Loucy (cell line): ENCODE measurements around the gene DNAJC24.

Source experiments
- H2AFZ ChIP-seq: fragments of 200-600 bp; sonication (generic); 2 replicates; pipeline ENCODE4 v1.6.0; 2016; ENCODE audit warnings: antibody characterized with exemption, mild to moderate bottlenecking, low read length, moderate library complexity
- H3F3A ChIP-seq: fragments of 200-600 bp; 2 replicates; pipeline ENCODE4 v1.6.0; 2016; ENCODE audit warnings: antibody characterized with exemption, low read depth, mild to moderate bottlenecking
- H3K27me3 ChIP-seq: fragments of 200-600 bp; sonication (generic); 2 replicates; pipeline ENCODE4 v1.6.1; 2014; ENCODE audit warnings: low read length, mild to moderate bottlenecking; ENCODE audit not compliant: insufficient read depth, poor library complexity, severe bottlenecking
- H3K36me3 ChIP-seq: fragments of 200-600 bp; sonication (generic); 2 replicates; pipeline ENCODE4 v1.6.1; 2016; ENCODE audit warnings: low read length; ENCODE audit not compliant: insufficient read depth
- H3K4me1 ChIP-seq: fragments of 200-600 bp; sonication (generic); 2 replicates; pipeline ENCODE4 v1.5.1; 2014; ENCODE audit warnings: low read length, mild to moderate bottlenecking; ENCODE audit not compliant: insufficient read depth, poor library complexity, severe bottlenecking
- H3K4me2 ChIP-seq: fragments of 200-600 bp; sonication (generic); 2 replicates; pipeline ENCODE4 v1.6.0; 2014; ENCODE audit warnings: antibody characterized with exemption, low read length, low read depth, mild to moderate bottlenecking; ENCODE audit not compliant: poor library complexity, severe bottlenecking
- H3K4me3 ChIP-seq: fragments of 200-600 bp; sonication (generic); 2 replicates; pipeline ENCODE4 v1.5.1; 2014; ENCODE audit warnings: low read length, mild to moderate bottlenecking, mixed read lengths; ENCODE audit not compliant: poor library complexity, severe bottlenecking
- H3K79me2 ChIP-seq: fragments of 200-600 bp; sonication (generic); 2 replicates; pipeline ENCODE4 v1.6.1; 2014; ENCODE audit warnings: low read length; ENCODE audit not compliant: insufficient read depth
- H3K9ac ChIP-seq: fragments of 200-600 bp; sonication (generic); 2 replicates; pipeline ENCODE4 v1.6.0; 2014; ENCODE audit warnings: mild to moderate bottlenecking, low read depth, low read length, moderate library complexity; ENCODE audit not compliant: poor library complexity, severe bottlenecking
- H3K9me2 ChIP-seq: fragments of 200-600 bp; sonication (generic); replicated peaks from 2 replicates; pipeline ENCODE4 v1.6.1; 2016; ENCODE audit warnings: low read depth, low read length, mixed read lengths
- H3K9me3 ChIP-seq: fragments of 200-600 bp; sonication (generic); 2 replicates; pipeline ENCODE4 v1.6.1; 2014; ENCODE audit warnings: mild to moderate bottlenecking, antibody characterized with exemption, low read length, low read depth; ENCODE audit not compliant: insufficient read depth
- H4K20me1 ChIP-seq: fragments of 200-600 bp; sonication (generic); 2 replicates; pipeline ENCODE4 v1.6.0; 2014; ENCODE audit warnings: antibody characterized with exemption, low read length, mild to moderate bottlenecking; ENCODE audit not compliant: insufficient read depth, poor library complexity, severe bottlenecking
- CTCF ChIP-seq: fragments of 200-600 bp; sonication (generic); conservative IDR thresholded peaks from 2 replicates; pipeline ENCODE4 v1.5.1; 2014; ENCODE audit warnings: mild to moderate bottlenecking, antibody characterized with exemption, low read length
- EZH2phosphoT487 ChIP-seq: fragments of 200-600 bp; IDR thresholded peaks from 2 replicates; pipeline ENCODE4 v1.6.1; 2018; ENCODE audit warnings: antibody characterized with exemption, mild to moderate bottlenecking, moderate library complexity, borderline replicate concordance

DNAJC24 gene

GRCh38 chr11:31414338-31414737 lies 44.7 kb downstream of the DNAJC24 start:
- Histone ChIP-seq H3K9ac (no peak overlapping the region), H2AFZ (no peak overlapping the region), H3K9me2 (no peaks in the 10 kb centered on the region), H3K4me2 (no peak overlapping the region), H3K4me3 (no peak overlapping the region), H3K27me3 (no peaks in the 10 kb centered on the region), H3K9me3 (no peaks in the 10 kb centered on the region), H3K79me2 (no peaks in the 10 kb centered on the region), H3K4me1 (peaks cover 5% of the 10 kb centered on the region), H3K36me3 (peaks cover 4% of the 10 kb centered on the region; the same call in 1 of the 2 replicates), H3F3A (no peaks in the 10 kb centered on the region; the same call in 1 of the 2 replicates), H4K20me1 (no peaks in the 10 kb centered on the region)
- TF ChIP-seq EZH2phosphoT487 (no peak), CTCF (no peak)

- Histone ChIP-seq H3K36me3 (peaks cover 4% of the 10 kb centered on the region; the same call in 1 of the 2 replicates), H3K4me3 (no peak overlapping the region), H3K9me2 (no peaks in the 10 kb centered on the region), H3K27me3 (no peaks in the 10 kb centered on the region), H3K4me2 (no peak overlapping the region), H3K9me3 (no peaks in the 10 kb centered on the region), H3K4me1 (peaks cover 2% of the 10 kb centered on the region), H3K79me2 (no peaks in the 10 kb centered on the region), H3F3A (no peaks in the 10 kb centered on the region; the same call in 1 of the 2 replicates), H4K20me1 (no peaks in the 10 kb centered on the region), H2AFZ (no peak overlapping the region), H3K9ac (no peak overlapping the region)
- no peak for TF ChIP-seq EZH2phosphoT487
- TF ChIP-seq CTCF, result no peak
Measured at GRCh38 chr11:31415435-31415834, 45.8 kb downstream of the DNAJC24 start.

GRCh38 chr11:31417357-31417756 lies 47.7 kb downstream of the DNAJC24 start:
- Histone ChIP-seq H3K79me2 (no peaks in the 10 kb centered on the region), H3K4me1 (no peaks in the 10 kb centered on the region), H3K4me3 (no peak overlapping the region), H3K9ac (no peak overlapping the region), H4K20me1 (no peaks in the 10 kb centered on the region), H3K36me3 (peaks cover 4% of the 10 kb centered on the region; the same call in 1 of the 2 replicates), H3K4me2 (no peak overlapping the region), H3K27me3 (no peaks in the 10 kb centered on the region), H3F3A (no peaks in the 10 kb centered on the region; the same call in 1 of the 2 replicates), H3K9me2 (no peaks in the 10 kb centered on the region), H2AFZ (no peak overlapping the region), H3K9me3 (no peaks in the 10 kb centered on the region)
- no peak for TF ChIP-seq EZH2phosphoT487
- no peak for TF ChIP-seq CTCF
